GM12874 (cell line): Measurements from ENCODE around the gene DCAF10.

Source experiments
- TF ChIP-seq, protein P1 (sequence below): IDR thresholded peaks from 2 replicates; pipeline ENCODE4 v1.5.1; 2011; ENCODE audit warnings: low read depth, mild to moderate bottlenecking, control low read depth, low read length, moderate library complexity; ENCODE audit not compliant: insufficient read depth

The DCAF10 gene

DNA sequence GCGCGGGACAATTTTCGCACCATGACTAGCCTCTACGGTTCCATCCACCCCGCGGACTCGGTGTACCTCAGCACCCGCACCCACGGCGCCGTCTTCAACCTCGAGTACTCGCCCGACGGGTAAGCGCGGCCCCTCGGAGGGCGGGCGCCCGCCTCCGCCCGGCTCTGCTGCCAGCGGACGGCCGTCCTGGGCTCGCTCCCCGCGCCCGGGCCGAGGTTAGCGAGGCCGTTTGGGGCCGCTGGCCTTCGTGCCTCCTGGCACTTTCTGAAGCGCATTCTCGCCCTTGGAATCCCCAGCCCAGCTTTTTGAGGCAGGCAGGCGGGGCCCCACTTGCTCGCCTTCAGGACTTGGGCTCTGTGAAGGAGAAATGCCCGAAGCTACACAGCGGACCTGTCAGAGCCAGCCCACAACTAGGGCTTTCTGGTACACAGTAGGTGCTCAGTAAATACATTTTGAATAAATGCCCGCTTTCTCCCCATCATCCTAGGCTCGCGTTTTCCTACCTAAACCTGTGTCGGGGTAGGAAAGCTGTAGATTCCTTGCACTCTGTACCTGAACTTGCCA is 772 bp downstream of the DCAF10 start:
- TF ChIP-seq, protein P1, sequence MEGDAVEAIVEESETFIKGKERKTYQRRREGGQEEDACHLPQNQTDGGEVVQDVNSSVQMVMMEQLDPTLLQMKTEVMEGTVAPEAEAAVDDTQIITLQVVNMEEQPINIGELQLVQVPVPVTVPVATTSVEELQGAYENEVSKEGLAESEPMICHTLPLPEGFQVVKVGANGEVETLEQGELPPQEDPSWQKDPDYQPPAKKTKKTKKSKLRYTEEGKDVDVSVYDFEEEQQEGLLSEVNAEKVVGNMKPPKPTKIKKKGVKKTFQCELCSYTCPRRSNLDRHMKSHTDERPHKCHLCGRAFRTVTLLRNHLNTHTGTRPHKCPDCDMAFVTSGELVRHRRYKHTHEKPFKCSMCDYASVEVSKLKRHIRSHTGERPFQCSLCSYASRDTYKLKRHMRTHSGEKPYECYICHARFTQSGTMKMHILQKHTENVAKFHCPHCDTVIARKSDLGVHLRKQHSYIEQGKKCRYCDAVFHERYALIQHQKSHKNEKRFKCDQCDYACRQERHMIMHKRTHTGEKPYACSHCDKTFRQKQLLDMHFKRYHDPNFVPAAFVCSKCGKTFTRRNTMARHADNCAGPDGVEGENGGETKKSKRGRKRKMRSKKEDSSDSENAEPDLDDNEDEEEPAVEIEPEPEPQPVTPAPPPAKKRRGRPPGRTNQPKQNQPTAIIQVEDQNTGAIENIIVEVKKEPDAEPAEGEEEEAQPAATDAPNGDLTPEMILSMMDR, result no peak

DNA sequence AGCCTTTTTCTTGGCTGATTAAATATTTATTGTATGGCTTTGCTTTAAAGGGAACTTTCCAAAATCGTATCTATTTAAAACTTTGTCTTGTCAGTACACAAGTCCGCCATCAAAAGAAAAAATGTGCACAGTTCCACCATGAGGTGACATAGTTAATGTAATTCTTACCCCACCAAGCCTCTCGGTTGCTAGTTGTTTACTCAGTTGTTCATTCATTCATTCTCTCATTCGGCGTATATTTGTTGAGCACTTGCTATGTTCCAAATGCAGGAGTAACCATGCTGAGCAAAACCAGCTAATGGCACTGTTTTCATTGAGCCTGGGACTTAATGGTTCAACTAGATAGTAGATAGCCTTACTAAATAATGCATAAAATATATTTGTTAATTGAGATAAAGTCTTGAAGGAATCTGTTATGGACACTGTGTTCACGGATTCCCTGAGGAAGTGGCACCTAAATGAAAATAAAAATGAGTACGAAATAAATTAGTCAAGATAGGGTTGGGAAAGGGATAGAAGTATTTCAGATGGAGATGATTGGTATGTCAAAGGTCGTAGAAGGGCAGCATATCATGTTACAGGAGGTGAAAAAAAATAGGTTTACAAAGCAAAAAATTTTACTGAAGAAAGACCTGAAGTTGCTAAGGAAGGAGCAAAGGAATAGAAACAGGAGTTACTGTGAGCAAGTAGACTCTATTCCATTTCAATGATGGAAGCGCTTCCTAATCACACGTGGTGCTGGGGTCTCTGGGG is 1.5 kb downstream of the DCAF10 start:
- TF ChIP-seq, protein P1, result no peak

DNA sequence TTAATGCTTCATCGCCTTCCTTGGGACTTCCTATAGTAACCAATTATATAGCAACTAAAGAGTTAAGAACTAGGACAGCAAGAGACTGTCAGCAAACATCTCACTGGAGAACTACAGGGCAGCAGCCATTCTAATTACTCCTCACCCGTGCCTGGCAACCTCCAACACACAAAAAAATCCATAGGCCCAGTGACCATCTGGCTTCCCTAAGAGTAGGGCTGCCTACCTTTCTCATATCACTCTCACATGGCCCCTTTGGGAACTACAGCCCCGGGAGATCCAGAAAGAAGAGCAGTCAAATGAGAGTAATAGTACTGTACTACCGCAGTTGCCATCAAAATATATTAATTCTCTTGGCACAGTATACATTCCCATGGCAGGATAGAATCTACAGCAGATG is 5.7 kb downstream of the DCAF10 start:
- TF ChIP-seq, protein P1, result no peak

DNA sequence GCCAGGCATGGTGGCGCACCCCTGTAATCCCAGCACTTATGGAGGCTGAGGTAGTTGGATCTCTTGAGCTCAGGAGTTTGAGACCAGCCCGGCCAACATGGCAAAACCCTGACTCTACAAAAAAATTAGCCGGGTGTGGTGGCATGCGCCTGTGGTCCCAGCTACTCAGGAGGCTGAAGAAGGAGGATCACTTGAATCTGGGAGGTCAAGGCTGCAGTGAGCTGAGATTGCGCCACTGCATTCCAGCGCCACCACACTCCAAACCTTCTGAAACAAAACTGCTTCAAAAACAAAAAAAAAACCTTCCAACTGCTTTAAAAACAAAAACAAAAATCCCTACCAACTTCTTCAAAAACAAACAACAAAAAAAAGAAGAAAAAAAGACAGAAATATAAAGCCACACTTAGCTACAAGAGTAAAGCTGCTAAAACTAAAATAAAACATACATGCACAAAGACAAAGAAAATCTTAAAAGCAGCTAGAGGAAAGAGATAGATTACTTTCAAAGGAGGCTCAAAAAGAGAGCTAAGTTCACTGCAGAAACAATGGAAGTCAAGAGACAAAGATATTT is 11.4 kb downstream of the DCAF10 start:
- TF ChIP-seq, protein P1, result no peak

DNA sequence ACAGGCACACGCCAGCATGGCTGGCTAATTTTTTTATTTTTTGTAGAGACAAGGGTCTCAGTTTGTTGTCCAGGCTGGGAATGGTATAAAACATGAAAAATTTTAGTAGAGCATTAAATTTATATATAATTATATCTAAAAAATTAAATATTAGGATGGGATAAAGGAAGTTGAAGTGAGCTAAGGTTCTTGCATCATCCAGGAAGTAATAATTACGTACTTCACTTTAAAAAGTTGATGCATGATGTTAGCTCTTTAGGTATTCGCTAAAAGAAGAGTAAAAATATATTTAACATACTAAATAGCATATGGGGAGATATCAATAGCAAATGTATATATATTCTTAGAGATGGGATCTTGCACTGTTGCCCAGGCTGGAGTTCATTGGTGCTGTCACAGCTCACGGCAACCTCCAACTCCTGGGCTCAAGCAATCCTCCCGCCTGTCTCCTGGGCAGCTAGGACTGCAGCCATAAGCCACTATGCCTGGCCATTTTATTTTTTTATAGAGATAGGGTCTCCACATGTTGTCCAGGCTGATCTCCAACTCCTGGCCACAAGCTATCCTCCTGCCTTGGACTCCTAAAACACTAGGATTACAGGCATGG is 12.3 kb downstream of the DCAF10 start:
- TF ChIP-seq, protein P1, result no peak

DNA sequence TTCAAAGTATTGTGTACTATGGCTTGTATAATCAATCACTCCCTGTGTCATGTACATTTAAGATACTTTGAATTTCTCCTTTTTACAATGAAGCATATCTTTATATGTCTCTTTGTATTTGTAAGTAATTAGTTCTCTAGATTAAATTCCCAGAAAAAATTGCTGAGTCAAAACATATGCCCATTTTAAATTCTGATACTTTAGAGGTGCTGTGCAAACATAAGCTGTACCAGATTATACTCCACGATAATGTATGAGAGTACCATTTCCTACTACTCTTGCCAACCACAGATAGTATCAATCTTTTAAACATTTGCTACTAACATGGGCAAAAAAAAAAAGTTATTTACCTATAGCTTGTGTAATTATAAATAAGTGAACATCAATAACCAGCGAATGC is 18.3 kb downstream of the DCAF10 start:
- TF ChIP-seq, protein P1, result no peak

DNA sequence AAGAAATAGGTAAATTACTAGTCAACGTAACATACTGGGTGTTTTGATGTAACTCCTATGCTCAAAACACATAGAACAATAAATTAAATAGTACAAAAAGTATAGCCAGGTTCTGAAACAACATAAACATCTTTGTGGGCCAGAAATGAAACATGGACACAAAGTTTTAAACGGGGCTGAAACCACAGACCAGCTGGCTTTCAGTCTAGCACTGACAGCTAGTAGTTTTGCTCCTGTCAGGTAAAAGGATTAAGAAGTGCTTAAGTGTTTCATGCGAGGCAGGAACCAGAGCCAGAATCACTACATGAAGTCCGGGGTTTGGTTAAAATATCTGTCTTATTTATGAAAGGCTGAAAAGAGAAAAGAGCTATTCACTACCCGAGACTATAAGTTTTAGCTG is 19.5 kb downstream of the DCAF10 start:
- TF ChIP-seq, protein P1, result no peak
